HEK293 (cell line): ENCODE results near the gene ASCC3.

Experiments
- ATF2 ChIP-seq: fragments of 450-650 bp; formaldehyde crosslinking; IDR thresholded peaks from 2 replicates; pipeline ENCODE4 v1.5.1; 2016; ENCODE audit warnings: missing biosample characterization, missing genetic modification characterization, low read depth
- CTCF ChIP-seq: fragments of 450-650 bp; formaldehyde crosslinking; IDR thresholded peaks from 2 replicates; pipeline ENCODE4 v1.5.1; 2016; ENCODE audit warnings: missing biosample characterization, missing genetic modification characterization
- KLF16 ChIP-seq: fragments of 450-650 bp; formaldehyde crosslinking; IDR thresholded peaks from 2 replicates; pipeline ENCODE4 v1.5.1; 2017; ENCODE audit warnings: missing biosample characterization, missing genetic modification characterization
- PRDM10 ChIP-seq: fragments of 450-650 bp; formaldehyde crosslinking; IDR thresholded peaks from 2 replicates; pipeline ENCODE4 v1.5.1; 2016; ENCODE audit warnings: missing biosample characterization, missing genetic modification characterization
- YY1 ChIP-seq: fragments of 450-650 bp; formaldehyde crosslinking; IDR thresholded peaks from 2 replicates; pipeline ENCODE4 v1.5.1; 2018; ENCODE audit warnings: missing biosample characterization, missing genetic modification characterization
- ZBTB7A ChIP-seq: fragments of 450-650 bp; formaldehyde crosslinking; IDR thresholded peaks from 2 replicates; pipeline ENCODE4 v1.5.1; 2016; ENCODE audit warnings: low read depth, missing biosample characterization, missing genetic modification characterization
- ZNF121 ChIP-seq: fragments of 450-650 bp; formaldehyde crosslinking; IDR thresholded peaks from 2 replicates; pipeline ENCODE4 v1.5.1; 2016; ENCODE audit warnings: missing biosample characterization, missing genetic modification characterization
- ZNF2 ChIP-seq: fragments of 450-650 bp; formaldehyde crosslinking; IDR thresholded peaks from 2 replicates; pipeline ENCODE4 v1.5.1; 2016; ENCODE audit warnings: missing biosample characterization, missing genetic modification characterization
- ZNF274 ChIP-seq, 2 experiments: fragments of 200-500 bp in 1 of 2; fragments of 450-650 bp in 1 of 2; sonication (Bioruptor generic) in 1 of 2; formaldehyde crosslinking in 1 of 2; IDR thresholded peaks; 2 replicates each; pipeline versions ENCODE4 v1.5.1 to v1.6.1; 2014 to 2016; ENCODE audit warnings: borderline replicate concordance in 1 of 2, inconsistent platforms in 1 of 2, low read length in 1 of 2, missing biosample characterization in 1 of 2, missing genetic modification characterization in 1 of 2

GRCh38 chr6:100810015-100810414, 71.1 kb downstream of the ASCC3 start:
- TF ChIP-seq CTCF (tag by site-specific recombination) (no peak), PRDM10 (no peak), ATF2 (tag by site-specific recombination) (no peak), ZBTB7A (tag by site-specific recombination) (no peak), ZNF2 (tag by site-specific recombination) (no peak), KLF16 (tag by site-specific recombination) (no peak), YY1 (tag by site-specific recombination) (no peak), ZNF274 (IDR thresholded peaks at IDR 0.05; ENCODE audit: low read length) (no peak), ZNF274 (tag by site-specific recombination; IDR thresholded peaks at IDR 0.05; ENCODE audit: borderline replicate concordance) (no peak), ZNF121 (no peak)
